Dermis microvascular lymphatic vessel endothelial cell (primary cell): ENCODE measurements around the gene DCXR. TPM values are rescaled to one million over a fixed set of nuclear protein-coding genes. Genes with fewer than 3 reads are reported as not detected.

Experiments used
- DNase-seq, 2 donors: peaks; one replicate each; pipeline versions ENCODE4 v3.0.0 to v3.0.0-alpha.2; 2010; ENCODE audit warnings: low read depth in 2 of 2
- total RNA-seq: library from RNA; depleted of rRNA; stranded (reverse); fragments of >200 nt; gene quantifications from 2 replicates; pipeline ENCODE4 v1.2.1, GENCODE V29; 2014

DCXR gene
- total RNA-seq, 1 donor from 2014 or later, result 42.7 TPM

GRCh38 chr17:82012261-82012639 is 25.2 kb downstream of the DCXR start:
- no peak for DNase-seq

DNA sequence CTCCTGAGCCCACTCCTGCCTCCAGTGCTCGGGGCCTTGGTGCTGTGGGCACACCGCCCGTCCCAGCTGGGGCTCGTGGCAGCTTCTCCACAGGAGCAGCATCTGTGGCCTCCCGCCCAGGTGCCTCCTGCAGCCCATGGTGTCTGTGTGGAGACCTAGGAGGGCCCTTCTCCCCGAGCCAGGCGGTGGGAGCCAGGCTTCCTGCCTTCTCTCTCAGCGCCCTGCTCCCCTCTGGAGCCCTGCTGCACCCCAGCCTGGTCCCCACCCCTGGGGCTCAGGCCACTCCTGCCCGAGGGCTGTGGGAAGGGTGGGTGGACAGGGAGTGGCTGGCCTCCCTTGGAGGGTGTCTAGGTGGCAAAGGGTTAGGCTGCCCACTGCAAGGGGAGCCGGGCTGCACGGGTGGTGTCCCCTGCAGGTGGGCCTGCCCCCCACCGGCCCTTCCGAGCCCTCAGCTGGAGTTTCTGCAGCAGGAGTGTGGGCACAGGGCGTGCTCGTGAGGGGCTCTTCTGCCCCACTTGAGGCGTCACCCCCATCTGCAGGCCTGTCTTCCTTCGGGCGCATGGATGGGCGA is 25.8 kb downstream of the DCXR start:
- no peak for DNase-seq

GRCh38 chr17:82010575-82011525 is 26.6 kb downstream of the DCXR start:
- no peak for DNase-seq

DNA sequence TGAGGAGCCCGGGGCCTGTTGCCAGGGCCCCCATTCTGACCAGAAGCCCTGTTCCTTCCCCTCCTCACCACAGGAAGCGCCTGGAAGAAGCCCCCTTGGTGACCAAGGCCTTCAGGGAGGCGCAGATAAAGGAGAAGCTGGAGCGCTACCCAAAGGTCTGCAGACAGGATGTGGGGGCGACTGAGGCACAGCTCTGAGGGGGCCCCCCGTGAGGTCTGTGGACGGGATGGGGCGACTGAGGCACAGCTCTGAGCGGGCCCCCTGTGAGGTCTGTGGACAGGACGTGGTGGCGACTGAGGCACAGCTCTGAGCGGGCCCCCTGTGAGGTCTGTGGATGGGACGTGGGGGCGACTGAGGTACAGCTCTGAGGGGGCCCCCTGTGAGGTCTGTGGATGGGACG is 28.1 kb downstream of the DCXR start:
- DNase-seq, result no peak

- no peak for DNase-seq
Observed at GRCh38 chr17:82008941-82009405, 28.5 kb downstream of the DCXR start.

DNA sequence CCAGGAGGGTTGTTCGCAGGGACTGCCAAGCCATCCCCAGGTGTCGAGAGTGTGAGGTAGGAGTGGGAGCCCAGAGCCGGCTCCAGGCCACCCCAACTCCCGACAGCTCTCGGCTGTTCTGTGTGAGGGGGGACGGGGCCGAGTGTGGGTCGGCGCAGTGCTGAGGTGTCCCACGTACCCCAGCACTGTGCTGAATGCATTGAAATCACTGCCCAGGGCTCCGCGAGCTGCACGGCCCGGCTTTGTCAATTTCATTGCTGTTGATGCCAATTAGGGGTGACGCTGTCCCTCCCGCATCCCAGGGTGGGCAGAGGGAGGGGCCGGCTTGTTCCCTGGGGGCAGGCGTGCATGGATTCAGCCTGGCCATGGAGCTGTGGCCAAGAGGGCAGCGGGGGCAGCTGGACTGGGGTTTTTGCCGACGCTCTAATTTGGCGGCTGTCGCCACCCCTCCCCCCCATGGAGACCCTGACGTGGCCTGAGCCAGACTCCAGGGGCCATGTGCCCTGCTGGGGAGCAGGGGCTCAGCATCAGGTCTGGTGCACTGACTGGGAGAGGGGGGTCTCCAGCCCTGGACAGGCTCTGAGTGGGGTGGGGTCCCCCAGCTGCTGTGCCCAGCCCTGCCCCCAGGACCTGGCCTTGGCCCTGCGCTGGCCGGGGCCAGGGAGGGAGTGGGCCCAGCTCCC is 29.1 kb downstream of the DCXR start:
- DNase-seq, result no peak

DNA sequence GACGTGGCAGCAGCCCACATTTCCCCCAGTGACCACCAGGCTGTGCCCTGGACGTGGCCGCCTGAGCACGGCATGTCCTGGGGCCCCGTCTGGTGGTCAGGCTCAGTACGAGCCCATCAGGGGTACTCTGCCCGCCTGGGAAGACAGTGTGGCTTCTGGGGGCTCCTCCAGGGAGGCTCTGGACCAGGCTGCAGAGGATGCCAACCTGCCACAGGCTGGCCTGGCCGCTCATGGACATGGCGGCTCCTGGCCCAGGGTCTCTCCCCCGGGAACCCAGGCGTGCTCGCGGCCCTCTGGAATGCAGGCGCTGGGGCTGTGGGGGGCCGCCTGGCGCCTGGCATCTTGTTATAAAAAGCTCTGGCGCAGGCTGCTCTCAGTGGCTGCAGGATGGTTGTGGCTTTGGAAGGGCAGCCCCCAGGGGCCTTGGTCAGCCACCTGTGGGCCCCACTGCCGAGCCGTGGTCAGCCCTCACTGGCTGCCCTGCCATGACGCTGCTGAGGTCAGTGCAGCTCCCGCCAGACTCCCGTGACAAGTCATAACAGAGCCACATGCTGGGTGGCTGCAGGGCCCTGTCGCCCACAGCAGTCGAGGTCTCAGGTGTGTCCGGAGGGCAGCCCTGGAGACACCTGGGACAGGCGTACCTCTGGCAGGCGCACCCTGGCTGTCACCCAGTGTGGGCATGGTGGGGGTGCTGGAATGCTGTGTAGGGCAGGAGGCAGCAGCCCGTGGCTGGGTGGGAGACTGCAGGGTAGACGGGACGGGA is 29.8 kb downstream of the DCXR start:
- DNase-seq, result no peak

- DNase-seq, result no peak
Observed at GRCh38 chr17:82007228-82007494, 30.3 kb downstream of the DCXR start.

- no peak for DNase-seq
Observed at GRCh38 chr17:82006468-82007227, 30.8 kb downstream of the DCXR start.

DNA sequence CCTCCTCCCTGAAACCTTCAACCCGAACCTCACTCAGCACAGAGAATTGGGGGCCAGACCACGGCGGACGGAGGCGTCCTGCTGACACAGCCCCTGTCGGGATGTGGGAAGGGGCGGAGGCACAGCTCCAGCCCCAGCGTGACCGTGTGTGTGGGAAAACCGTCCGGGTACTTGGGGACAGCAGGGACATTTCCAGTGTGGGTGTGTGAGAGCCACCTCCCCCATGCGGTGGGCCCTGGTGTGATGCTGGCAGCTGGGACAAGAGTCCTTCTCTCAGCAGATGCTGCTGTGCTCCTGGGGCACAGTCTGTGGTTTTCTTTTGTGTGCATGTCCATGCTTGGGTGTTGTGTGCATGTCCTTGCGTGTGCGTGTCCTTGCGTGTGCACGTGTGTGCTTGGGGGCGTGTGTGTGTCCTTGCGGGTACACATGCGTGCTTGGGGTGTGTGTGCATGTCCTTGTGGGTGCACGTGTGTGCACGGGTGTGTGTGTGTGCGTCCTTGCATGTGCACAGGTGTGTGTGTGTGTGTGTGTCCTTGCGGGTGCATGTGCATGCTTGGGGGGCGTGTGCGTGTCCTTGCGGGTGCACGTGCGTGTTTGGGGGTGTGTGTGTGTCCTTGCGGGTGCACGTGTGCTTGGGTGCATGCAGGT is 31.7 kb downstream of the DCXR start:
- no peak for DNase-seq

GRCh38 chr17:82004517-82005455 is 32.7 kb downstream of the DCXR start:
- no peak for DNase-seq

GRCh38 chr17:82003411-82004381 is 33.8 kb downstream of the DCXR start:
- DNase-seq, result peak; percentile 30 to 89

DNA sequence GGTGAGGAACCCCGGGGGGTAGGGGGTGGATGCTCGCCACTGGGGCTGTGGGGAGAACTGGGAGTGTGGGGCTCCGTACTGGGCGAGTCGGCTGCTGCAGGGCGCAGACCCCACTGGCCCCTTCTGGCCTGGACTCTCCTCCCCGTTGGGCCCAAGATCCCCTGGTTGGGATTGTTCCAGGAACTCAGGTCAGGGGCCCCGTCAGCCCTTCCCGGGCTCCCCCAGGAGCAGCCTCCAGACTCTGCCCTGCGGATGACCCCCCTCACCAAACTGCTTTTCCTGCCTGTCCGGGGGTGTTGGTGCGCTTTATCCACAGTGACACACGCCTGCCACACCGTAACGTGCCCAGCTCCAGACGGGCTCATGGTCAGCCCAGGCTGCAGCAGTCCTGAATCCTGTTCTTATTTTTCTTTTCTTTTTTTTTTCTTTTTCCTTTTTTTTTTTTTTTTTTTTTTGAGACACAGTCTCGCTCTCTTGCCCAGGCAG is 35.9 kb downstream of the DCXR start:
- DNase-seq, result no peak

DNA sequence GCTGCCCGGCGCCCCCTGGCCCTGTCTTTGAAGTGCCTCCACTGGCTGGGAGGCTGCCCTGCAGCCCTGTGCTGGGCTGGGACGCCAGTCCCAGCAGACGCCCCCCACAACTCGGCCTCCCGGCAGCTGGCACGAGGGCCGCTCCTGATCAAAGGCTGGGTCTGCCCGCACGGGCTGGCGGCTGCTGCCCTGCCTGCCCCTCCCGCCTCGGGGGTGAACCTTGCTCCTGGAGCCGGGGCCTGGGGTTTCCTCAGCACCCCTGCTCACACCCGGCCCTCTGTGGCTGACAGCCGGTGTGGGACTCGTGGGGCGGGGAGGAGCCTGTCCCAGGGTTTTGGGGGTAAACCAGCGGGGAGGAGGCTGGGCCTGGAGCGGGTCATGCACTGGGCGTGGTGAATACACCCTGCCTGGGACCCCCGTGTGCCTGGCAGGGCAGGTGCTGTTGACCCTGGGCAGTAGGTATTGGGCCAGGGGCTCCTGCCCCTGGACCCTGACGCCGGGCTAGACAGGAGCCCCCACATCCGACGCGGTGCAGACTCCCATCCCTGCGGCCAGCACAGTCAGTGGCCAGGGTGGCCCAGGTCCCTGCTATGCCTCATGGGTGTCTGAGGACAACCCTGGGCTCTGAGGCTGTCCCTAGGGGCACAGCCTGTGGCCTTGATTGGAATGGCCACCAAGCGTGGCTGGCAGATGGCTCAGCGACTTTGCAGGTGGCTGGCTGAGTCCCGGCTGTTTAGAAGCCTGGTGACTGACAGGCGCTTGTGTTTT is 36.5 kb downstream of the DCXR start:
- DNase-seq, result no peak

GRCh38 chr17:81999976-82000802 is 37.3 kb downstream of the DCXR start:
- no peak for DNase-seq

- no peak for DNase-seq
Observed at GRCh38 chr17:81999587-81999975, 37.9 kb downstream of the DCXR start.
